HG02885 (cell line): Measurements from ENCODE around the gene OR8B4.
"Not testable (repeated sequence)": the region's sequence is repeated elsewhere in the genome, so short reads cannot be mapped to it uniquely, and the experiment has no call there.

Source experiments
- ATAC-seq: cut with Tn5 transposase; IDR thresholded peaks from one replicate; pipeline ENCODE4 v1.9.1; 2021; ENCODE audit warnings: mild to moderate bottlenecking; ENCODE audit not compliant: unreplicated experiment, poor library complexity

OR8B4 gene

DNA sequence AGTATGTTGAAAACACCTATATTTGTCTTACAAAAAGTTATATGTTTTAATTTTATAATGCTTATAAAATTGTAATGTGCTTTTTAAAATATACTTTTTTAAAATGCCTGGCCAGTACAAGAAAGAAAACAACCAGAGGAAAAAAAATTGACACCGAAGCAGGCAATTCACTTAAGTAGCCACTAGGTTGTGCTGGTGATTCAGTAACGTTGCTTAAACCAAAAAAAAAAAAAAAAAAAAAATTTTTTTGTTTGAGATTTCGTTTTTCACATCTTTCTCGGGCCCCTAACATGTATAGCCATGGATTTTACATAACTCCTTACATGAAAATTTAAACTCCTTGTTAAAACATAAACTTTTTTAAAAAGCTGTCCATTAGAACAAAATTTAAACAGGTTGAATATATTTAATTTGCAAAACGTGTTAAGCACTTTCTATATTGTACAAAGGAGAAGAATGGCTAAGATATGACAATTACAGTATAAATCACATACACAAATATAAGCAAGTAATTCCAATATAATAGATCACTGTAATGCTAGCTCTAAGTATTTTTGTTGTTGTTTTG lies 9.2 kb downstream of the OR8B4 start:
- no peak for ATAC-seq

DNA sequence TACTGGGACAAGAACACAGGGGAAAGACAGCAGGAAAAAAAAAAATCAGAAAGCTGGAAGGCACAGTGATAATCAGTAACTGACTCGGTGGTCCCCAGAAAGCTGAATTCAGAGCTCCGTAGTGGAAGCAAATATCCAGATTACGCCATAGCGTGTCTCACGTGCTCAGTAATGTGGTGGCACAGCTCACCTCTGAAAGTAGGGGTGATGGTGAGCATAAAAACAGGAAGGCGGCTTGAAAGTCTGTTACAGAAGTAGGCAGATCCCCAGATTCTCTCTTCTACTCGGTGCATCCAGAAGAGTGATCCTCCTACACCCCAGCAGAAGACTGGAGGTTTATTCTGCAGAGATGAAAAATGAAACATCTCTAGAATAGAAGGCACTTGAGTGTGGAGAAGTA lies 14.8 kb downstream of the OR8B4 start:
- ATAC-seq = no peak

DNA sequence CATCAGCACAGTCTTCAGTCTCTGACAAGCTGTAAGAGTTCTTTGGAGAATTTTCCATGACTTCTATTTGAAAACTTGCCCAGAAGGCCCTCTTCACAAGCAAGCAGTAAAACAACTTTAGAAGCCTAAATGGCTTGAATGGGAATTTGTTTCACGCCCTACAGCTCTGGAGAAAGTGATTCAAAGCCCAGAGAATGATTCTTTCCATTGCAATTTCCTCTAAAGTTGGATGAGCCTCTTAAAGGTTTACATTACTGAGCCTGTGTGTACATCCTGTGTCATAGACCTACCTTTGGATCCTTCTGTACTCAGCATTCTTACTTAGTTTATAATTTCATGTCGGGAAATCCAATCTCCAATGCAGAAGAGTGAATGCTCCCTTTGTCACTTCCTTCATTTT lies 19.1 kb downstream of the OR8B4 start:
- no peak for ATAC-seq

DNA sequence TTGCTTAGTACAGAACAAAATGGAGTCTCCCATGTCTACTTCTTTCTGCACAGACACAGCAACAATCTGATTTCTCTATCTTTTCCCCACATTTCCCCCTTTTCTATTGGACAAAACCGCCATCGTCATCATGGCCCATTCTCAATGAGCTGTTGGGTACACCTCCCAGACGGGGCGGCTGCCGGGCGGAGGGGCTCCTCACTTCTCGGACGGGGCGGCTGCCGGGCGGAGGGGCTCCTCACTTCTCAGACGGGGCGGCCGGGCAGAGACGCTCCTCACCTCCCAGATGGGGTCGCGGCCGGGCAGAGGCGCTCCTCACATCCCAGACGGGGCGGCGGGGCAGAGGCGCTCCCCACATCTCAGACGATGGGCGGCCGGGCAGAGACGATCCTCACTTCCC lies 21.5 kb downstream of the OR8B4 start:
- not testable (repeated sequence) for ATAC-seq

DNA sequence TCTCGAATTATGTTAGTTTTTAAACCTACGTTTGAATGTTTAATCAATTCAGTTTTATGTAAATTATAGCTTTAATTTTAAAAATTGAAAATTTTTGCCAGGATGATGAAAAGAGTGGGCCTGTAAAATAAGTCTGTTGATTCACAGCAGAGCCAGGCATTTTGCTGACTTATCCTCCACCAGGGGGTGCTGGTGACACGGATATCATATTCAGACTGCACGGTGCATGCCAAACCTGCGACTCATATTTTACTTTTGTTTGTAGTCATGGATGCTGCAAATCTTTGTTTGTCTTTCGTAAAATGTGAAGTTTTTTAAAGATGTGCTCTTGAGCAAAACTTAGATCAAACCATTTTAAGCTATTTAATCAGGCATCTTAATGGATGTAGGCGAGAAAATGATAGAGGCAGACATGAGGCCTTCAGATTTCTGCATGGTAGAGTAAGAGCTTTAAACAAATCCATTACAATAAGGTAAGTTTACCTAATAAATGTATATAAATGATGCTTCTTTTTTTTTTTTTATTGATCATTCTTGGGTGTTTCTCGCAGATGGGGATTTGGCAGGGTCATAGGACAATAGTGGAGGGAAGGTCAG lies 22.2 kb downstream of the OR8B4 start:
- ATAC-seq = peak; percentile 93

DNA sequence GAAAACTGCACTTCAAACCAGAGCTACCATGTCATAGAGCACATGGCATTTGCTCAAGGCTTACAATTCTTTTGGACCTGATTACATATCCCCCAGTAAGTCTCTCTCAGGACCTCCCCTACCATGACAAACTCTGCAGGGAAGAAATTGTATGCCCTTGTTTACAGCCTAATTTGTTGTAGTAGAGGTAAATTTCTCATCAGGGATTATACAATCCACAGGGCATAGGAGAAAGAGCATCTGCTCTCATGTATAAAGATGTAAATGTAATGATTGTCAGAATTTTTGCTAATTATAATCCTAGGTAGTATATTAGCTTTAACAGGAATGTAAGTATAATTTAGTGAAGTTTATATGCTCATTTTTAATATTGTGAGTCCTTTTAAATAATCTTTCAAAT lies 25.7 kb downstream of the OR8B4 start, which contains the start of gene OR8B3:
TSS of gene OR8B3 (minus strand) at position 101 of the 400 bp plus-strand sequence. CDS start 1,673 bp downstream, outside the sequence.
- no peak for ATAC-seq

DNA sequence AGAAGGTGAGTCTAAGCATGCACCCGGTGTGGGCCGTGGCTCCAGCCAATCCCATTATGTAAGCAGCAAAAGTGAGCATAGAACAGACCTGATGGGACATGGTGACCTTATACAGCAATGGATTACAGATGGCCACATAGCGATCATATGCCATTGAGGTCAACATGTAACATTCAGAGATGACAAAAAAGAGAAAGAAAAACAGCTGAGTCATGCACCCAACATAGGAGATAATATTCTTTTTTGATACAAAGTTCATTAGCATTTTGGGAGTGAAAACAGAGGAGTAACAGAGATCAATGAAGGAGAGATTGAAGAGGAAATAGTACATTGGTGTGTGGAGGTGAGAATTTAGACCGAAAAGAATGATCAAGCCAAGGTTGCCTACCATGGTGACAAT lies 27.8 kb downstream of the OR8B4 start:
- ATAC-seq = not testable (repeated sequence)

DNA sequence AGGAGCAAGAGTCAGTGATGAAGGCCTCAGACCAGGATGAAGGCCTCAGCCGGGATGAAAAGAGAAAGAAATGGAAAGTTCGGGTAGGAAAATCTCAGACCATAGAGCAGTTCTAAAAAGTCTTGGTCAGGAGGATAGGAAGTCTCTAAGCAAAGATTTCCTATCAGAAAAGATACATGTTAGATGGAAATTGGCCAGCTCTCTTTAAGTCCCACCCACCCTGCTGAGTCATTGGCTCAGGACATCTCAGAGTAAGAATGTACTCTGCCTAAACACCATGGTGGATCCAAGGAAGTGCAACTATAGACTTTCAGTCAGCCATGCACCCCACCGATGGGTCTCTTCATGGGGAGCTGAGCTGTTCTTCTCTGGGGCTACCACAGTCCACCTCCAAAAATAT lies 30.3 kb downstream of the OR8B4 start:
- ATAC-seq = no peak

DNA sequence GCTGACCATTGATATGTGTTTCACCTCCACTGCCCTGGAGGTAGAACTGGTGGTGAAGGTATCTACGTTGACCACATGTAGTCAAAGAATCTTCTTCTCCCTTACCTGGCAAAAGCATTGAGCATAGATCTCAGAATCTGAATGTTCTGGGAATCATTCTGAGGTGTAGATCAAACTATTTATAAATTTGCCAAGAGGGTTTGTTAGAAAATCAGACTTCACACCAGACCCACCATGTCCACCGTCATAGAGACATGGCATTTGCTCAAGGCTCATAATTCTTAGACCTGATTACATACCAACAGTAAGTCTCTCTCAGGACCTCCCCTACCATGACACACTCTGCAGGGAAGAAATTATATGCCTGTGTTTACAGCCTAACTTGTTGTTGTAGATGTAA lies 40.3 kb downstream of the OR8B4 start, which contains the start of gene OR8B2:
TSS of gene OR8B2 (minus strand) at position 101 of the 400 bp plus-strand sequence. CDS start 1,156 bp downstream, outside the sequence.
- no peak for ATAC-seq

DNA sequence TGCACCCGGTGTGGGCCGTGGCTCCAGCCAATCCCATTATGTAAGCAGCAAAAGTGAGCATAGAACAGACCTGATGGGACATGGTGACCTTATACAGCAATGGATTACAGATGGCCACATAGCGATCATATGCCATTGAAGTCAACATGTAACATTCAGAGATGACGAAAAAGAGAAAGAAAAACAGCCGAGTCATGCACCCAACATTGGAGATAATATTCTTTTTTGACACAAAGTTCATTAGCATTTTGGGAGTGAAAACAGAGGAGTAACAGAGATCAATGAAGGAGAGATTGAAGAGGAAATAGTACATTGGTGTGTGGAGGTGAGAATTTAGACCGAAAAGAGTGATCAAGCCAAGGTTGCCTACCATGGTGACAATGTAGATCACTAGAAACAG lies 41.8 kb downstream of the OR8B4 start:
- not testable (repeated sequence) for ATAC-seq

DNA sequence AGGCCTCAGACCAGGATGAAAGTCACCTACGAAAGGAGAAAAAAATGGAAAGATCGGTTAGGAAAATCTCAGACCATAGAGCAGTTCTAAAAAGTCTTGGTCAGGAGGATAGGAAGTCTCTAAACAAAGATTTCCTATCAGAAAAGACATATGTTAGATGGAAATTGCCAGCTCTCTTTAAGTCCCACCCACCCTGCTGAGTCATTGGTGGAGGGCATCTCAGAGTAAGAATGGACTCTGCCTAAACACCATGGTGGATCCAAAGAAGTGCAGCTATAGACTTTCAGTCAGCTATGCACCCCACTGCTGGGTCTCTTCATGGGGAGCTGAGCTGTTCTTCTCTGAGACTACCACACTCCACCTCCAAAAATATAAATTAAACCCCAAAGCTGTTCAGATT lies 44.1 kb downstream of the OR8B4 start:
- no peak for ATAC-seq

DNA sequence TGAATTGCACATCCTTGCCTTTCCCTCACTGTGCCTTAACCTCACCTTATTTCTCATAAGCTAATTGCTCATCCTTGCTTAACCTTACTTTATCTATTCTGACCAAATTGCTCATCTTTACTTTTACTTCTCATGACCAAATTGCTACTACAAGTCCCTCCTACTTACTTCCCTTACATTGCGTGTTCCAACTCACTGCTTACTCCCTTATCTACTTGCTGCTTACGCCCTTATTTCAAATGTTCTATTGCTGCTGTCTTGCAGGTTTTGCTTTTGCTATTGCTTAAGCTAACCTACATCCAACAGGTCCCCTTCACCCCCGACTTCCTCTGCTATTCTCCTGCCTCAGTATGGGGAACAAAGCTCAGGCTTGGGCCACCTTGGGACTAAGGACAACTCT lies 48.4 kb downstream of the OR8B4 start:
- ATAC-seq = no peak
